GM12872 (cell line): ENCODE data around the gene ASPM.

Experiments used
- CTCF ChIP-seq: IDR thresholded peaks from 3 replicates; pipeline ENCODE4 v1.5.1; 2011; ENCODE audit warnings: low read depth, mild to moderate bottlenecking, low read length, moderate library complexity; ENCODE audit not compliant: insufficient read depth

The ASPM gene

GRCh38 chr1:197143276-197143675 is 3.2 kb downstream of the ASPM start:
- no peak for TF ChIP-seq CTCF

DNA sequence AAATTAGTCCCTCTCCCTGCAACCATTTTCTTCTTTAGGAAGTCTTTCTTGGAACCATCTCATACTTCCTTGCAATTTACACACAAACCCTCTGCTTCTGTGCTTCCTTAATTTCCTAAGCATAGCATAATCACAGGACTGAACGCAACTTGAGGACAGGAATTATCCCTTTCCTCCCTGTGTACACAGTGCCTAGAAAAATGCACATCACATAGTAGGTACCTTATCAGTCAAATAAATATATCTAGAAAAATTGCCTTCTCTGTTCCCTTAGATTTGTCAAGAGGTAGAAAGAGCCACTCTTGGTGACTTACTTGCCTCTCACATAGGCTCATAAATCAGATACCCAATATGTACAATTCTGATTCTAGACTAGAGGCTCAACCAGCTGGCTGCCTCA is 4.9 kb downstream of the ASPM start:
- no peak for TF ChIP-seq CTCF

GRCh38 chr1:197140121-197140520 is 6.3 kb downstream of the ASPM start:
- no peak for TF ChIP-seq CTCF

DNA sequence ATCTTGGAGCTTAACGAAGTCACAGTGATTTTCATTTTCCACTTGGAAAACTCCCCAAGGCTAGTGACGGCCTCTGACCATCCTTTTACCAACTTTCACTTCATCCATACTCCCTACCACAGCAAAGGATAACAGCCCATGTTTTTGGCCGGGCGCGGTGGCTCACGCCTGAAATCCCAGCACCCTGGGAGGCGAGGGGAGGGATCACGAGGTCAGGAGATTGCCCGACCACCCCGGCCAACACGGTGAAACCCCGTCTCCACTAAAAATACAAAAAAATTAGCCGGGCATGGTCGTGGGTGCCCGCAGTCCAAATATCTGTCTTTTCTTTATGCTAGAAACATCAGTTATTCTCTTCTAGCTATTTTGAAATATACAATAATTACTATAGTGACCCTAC is 7.3 kb downstream of the ASPM start:
- TF ChIP-seq CTCF, result no peak

DNA sequence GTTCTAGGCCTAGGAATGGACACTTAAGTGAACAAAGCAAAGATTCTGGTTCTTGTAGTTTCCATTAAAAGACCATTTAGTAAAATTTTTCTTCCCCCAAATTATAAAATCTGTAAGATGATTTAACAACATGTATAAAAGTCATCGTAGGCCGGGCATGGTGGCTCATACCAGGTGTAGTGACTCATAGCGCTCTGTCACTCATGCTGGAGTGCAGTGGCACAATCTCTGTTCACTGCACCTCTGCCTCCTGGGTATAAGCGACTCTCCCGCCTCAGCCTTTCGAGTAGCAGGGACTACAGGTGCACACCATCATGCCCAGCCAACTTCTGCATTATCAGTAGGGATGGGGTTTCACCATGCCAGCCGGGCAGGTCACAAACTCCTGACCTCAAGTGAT is 9.1 kb downstream of the ASPM start:
- no peak for TF ChIP-seq CTCF

DNA sequence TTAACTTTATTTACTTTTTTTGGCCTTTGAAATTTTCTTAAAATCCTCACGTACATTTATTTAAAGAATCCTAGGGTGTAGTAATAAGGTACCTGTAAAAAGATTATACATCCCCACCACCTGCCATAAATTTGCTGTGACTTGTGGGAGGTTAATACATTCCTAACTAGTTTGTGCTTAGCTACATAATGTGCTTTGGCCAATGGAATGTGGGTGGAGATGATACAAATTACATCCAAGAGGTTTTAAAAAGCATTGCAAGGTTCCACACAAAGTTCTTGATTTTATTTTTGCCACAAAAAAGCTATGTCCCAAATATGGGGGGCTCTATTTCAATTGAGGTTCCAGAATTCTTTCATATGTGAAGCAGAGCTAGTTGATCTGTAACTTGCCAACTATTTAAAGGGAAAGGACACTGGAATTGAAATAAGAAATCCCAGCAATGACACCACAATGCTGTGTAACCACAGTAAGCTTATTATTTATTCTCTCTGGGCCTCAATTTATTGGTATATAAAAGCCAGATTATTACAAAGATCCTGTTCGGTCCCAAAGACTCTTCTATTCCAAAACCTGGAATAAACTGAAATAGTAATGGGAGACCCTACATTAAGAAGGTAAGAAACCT is 15.7 kb downstream of the ASPM start:
- TF ChIP-seq CTCF, result no peak

GRCh38 chr1:197129698-197130097 is 16.8 kb downstream of the ASPM start:
- no peak for TF ChIP-seq CTCF

- no peak for TF ChIP-seq CTCF
These were observed 19.1 kb downstream of the ASPM start for GRCh38 chr1:197127246-197127912.
